Fibroblast of lung (primary cell): Measurements from ENCODE around the gene HMSD.

ENCODE experiments used
- CTCF ChIP-seq, 2 donors: IDR thresholded peaks in 1 of 2; conservative IDR thresholded peaks in 1 of 2; 1 replicate in 1 of 2; 2 replicates in 1 of 2; pipeline ENCODE4 v1.5.1; 2011 to 2012; ENCODE audit warnings: low read length in 2 of 2, control low read depth in 1 of 2, inconsistent platforms in 1 of 2, low read depth in 1 of 2, mild to moderate bottlenecking in 1 of 2
- EZH2 ChIP-seq: IDR thresholded peaks from 2 replicates; pipeline ENCODE4 v1.5.1; 2012; ENCODE audit warnings: low read length, control low read depth, mild to moderate bottlenecking; ENCODE audit errors: missing control alignments

DNA sequence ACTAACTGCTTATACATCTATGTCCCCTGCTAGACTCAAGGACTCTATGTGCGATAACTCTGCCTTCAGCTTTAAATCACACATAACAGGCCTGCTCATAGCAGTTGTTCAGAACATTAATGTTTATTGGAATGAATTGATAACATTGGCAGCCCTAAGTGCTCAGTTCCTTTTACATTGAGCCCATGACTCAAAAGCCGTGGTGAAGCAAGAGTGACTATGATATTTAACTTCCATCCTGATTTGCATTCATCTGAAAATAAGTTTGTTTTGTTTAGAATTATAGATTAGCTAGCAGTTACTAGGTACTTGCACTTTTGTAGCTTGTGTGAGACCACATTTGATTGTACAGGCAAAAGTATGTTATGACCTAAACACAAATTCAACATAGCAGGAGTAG is 27.1 kb upstream of the HMSD start:
- TF ChIP-seq CTCF (conservative IDR thresholded peaks at IDR 0.05 in 1 of 2, IDR thresholded peaks at IDR 0.05 in 1 of 2; ENCODE audit: low read depth in 1 of 2, low read length in 2 of 2) (no peak), EZH2 (no peak)
